Measurements from ENCODE around the gene MIX23. TPM values are rescaled to one million over a fixed set of nuclear protein-coding genes. Genes with fewer than 3 reads are reported as not detected.

The MIX23 gene
- total RNA-seq, 1 experiment from 2014 or later = 75.3 TPM

GRCh38 chr3:122362026-122362425 lies 21.0 kb downstream of the MIX23 start:
- TF ChIP-seq EZH2 (IDR thresholded peaks at IDR 0.05; ENCODE audit: borderline replicate concordance, low read depth, low read length, poor library complexity, severe bottlenecking) = no peak
- no peak for TF ChIP-seq CTCF (conservative IDR thresholded peaks at IDR 0.05; ENCODE audit: low read depth, low read length)
- Histone ChIP-seq H3K27ac (ENCODE audit: low read depth, low read length, poor library complexity, severe bottlenecking) (no peak overlapping the region), H3K27me3 (replicated peaks; ENCODE audit: insufficient read depth, low read depth, low read length, poor library complexity) (no peaks in the 10 kb centered on the region), H3K36me3 (ENCODE audit: insufficient read depth, low read length, poor library complexity, severe bottlenecking) (peaks cover 15% of the 10 kb centered on the region), H3K4me1 (ENCODE audit: insufficient read depth, low read length, poor library complexity, severe bottlenecking) (peaks cover 20% of the 10 kb centered on the region), H3K9me3 (ENCODE audit: low read depth, low read length, poor library complexity, severe bottlenecking) (no peaks in the 10 kb centered on the region), H3K4me3 (ENCODE audit: low read depth, low read length, poor library complexity, severe bottlenecking) (no peak overlapping the region)
- intact Hi-C loops (cut with micrococcal nuclease; ENCODE audit: unreplicated experiment) = no loop called here
- DNase-seq (ENCODE audit: low spot score) = no peak
- no TSS peak for BruUV-seq (replicated peaks)
- POLR2A ChIA-PET (ENCODE audit: low non-redundant PET) = interaction anchor here (0.6 kb wide), 1 partner anchor 23 kb away, joined by 3 read pairs; no protein-coding TSS in a partner anchor
- CTCF ChIA-PET = no interaction called here

- intact Hi-C loops (cut with micrococcal nuclease; ENCODE audit: unreplicated experiment) = loop anchor here (5.0 kb wide), 1 partner anchor 256 kb away; no protein-coding TSS in a partner anchor
- BruUV-seq (replicated peaks) = no TSS peak
- Histone ChIP-seq H3K27me3 (replicated peaks; ENCODE audit: insufficient read depth, low read depth, low read length, poor library complexity) (no peaks in the 10 kb centered on the region), H3K4me1 (ENCODE audit: insufficient read depth, low read length, poor library complexity, severe bottlenecking) (peaks cover 23% of the 10 kb centered on the region), H3K9me3 (ENCODE audit: low read depth, low read length, poor library complexity, severe bottlenecking) (no peaks in the 10 kb centered on the region), H3K27ac (ENCODE audit: low read depth, low read length, poor library complexity, severe bottlenecking) (peak overlapping the region; percentile 29), H3K36me3 (ENCODE audit: insufficient read depth, low read length, poor library complexity, severe bottlenecking) (peaks cover 4% of the 10 kb centered on the region), H3K4me3 (ENCODE audit: low read depth, low read length, poor library complexity, severe bottlenecking) (no peak overlapping the region)
- TF ChIP-seq CTCF (conservative IDR thresholded peaks at IDR 0.05; ENCODE audit: low read depth, low read length) = no peak
- TF ChIP-seq EZH2 (IDR thresholded peaks at IDR 0.05; ENCODE audit: borderline replicate concordance, low read depth, low read length, poor library complexity, severe bottlenecking) = no peak
- CTCF ChIA-PET = no interaction called here
- no peak for DNase-seq (ENCODE audit: low spot score)
- POLR2A ChIA-PET (ENCODE audit: low non-redundant PET) = no interaction called here
These were observed 24.4 kb downstream of the MIX23 start for GRCh38 chr3:122358703-122359032.

GRCh38 chr3:122357828-122358702 lies 25.0 kb downstream of the MIX23 start:
- no peak overlapping the region for H3K4me3 ChIP-seq (ENCODE audit: low read depth, low read length, poor library complexity, severe bottlenecking)
- H3K36me3 ChIP-seq (ENCODE audit: insufficient read depth, low read length, poor library complexity, severe bottlenecking) = peaks cover 4% of the 10 kb centered on the region
- peaks cover 23% of the 10 kb centered on the region for H3K4me1 ChIP-seq (ENCODE audit: insufficient read depth, low read length, poor library complexity, severe bottlenecking)
- H3K9me3 ChIP-seq (ENCODE audit: low read depth, low read length, poor library complexity, severe bottlenecking) = no peaks in the 10 kb centered on the region
- TF ChIP-seq EZH2 (IDR thresholded peaks at IDR 0.05; ENCODE audit: borderline replicate concordance, low read depth, low read length, poor library complexity, severe bottlenecking) = no peak
- TF ChIP-seq CTCF (conservative IDR thresholded peaks at IDR 0.05; ENCODE audit: low read depth, low read length) = no peak
- no TSS peak for BruUV-seq (replicated peaks)
- peak overlapping the region; percentile 29 for H3K27ac ChIP-seq (ENCODE audit: low read depth, low read length, poor library complexity, severe bottlenecking)
- H3K27me3 ChIP-seq (replicated peaks; ENCODE audit: insufficient read depth, low read depth, low read length, poor library complexity) = no peaks in the 10 kb centered on the region
- ChIA-PET POLR2A (ENCODE audit: low non-redundant PET) (interaction anchor here (0.7 kb wide), 1 partner anchor 205 kb away, joined by 4 read pairs; no protein-coding TSS in a partner anchor), CTCF (interaction anchor here (1.0 kb wide), 1 partner anchor 100 kb away, joined by 3 read pairs; no protein-coding TSS in a partner anchor)
- intact Hi-C loops (cut with micrococcal nuclease; ENCODE audit: unreplicated experiment) = loop anchor here (5.0 kb wide), 1 partner anchor 256 kb away; no protein-coding TSS in a partner anchor
- DNase-seq (ENCODE audit: low spot score) = peak; percentile 80
